HG03045 (cell line): Measurements from ENCODE around the gene EIF5B.

Experiments used
- ATAC-seq: cut with Tn5 transposase; IDR thresholded peaks from one replicate; pipeline ENCODE4 v1.9.1; 2021; ENCODE audit warnings: mild to moderate bottlenecking, moderate library complexity; ENCODE audit not compliant: unreplicated experiment

Gene EIF5B

DNA sequence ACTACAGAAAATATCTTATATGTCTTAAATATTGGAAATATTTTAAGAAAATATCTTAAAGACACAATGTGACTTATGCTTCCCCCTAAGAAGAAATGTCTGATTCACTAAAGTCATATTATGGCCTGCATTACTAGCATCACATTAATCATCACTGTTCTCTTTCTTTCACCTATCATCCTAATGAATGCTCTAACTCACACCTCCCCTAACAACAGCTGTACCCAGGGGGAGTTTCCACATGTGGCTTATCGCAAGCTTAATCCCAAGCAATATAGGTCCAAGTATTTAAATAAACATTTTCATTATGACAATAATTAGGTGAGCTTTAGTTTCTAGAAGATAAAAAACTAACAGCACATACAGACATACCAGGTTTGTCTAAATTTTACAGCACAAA lies 113.0 kb downstream of the EIF5B start:
- no peak for ATAC-seq
